IPS-15b (cell line): Measurements from ENCODE around the gene UAP1.

Source experiments
- H3K27me3 ChIP-seq: one replicate; pipeline ENCODE4 v1.6.1; 2013; ENCODE audit warnings: low read length; ENCODE audit not compliant: control insufficient read depth, insufficient read depth
- H3K36me3 ChIP-seq: one replicate; pipeline ENCODE4 v1.6.1; 2013; ENCODE audit warnings: low read length; ENCODE audit not compliant: control insufficient read depth, insufficient read depth
- H3K4me1 ChIP-seq: one replicate; pipeline ENCODE4 v1.6.1; 2013; ENCODE audit warnings: mild to moderate bottlenecking, low read length; ENCODE audit not compliant: control insufficient read depth, insufficient read depth
- H3K4me3 ChIP-seq: one replicate; pipeline ENCODE4 v1.5.1; 2013; ENCODE audit warnings: low read depth, low read length
- H3K9ac ChIP-seq: one replicate; pipeline ENCODE4 v1.6.1; 2013; ENCODE audit warnings: low read depth, mild to moderate bottlenecking, low read length
- H3K9me3 ChIP-seq: one replicate; pipeline ENCODE4 v1.6.1; 2013; ENCODE audit warnings: mild to moderate bottlenecking, low read length; ENCODE audit not compliant: control insufficient read depth, insufficient read depth

The UAP1 gene

GRCh38 chr1:162619076-162619475 is 57.6 kb downstream of the UAP1 start:
- no peak overlapping the region for H3K9ac ChIP-seq
- H3K4me1 ChIP-seq = no peaks in the 10 kb centered on the region
- H3K9me3 ChIP-seq = peaks cover 11% of the 10 kb centered on the region
- no peak overlapping the region for H3K4me3 ChIP-seq
- no peaks in the 10 kb centered on the region for H3K36me3 ChIP-seq
- no peaks in the 10 kb centered on the region for H3K27me3 ChIP-seq

DNA sequence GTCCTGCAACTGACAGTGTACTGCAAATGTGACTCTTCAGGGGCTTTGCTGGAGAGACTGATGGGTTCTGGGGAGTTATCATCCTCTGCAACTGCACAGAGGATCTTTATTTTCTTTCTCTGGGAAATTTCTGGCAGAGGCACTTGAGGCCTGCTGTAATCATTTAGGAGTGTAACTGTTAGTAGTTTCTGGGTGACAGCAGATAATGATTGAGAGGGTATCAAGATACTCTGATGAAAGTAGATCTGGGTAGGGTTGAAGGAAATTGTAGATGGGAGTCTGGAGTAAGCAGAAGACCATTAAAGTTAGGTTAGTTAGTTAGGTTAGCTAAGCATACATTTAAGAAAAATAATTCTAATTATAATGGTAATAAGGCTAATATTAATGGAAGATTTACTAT is 59.7 kb downstream of the UAP1 start:
- Histone ChIP-seq H3K9me3 (peaks cover 11% of the 10 kb centered on the region), H3K9ac (no peak overlapping the region), H3K4me3 (no peak overlapping the region), H3K4me1 (no peaks in the 10 kb centered on the region), H3K27me3 (no peaks in the 10 kb centered on the region), H3K36me3 (no peaks in the 10 kb centered on the region)

- H3K36me3 ChIP-seq = no peaks in the 10 kb centered on the region
- no peaks in the 10 kb centered on the region for H3K9me3 ChIP-seq
- no peak overlapping the region for H3K9ac ChIP-seq
- no peak overlapping the region for H3K4me3 ChIP-seq
- H3K27me3 ChIP-seq = no peaks in the 10 kb centered on the region
- H3K4me1 ChIP-seq = no peaks in the 10 kb centered on the region
These were observed 64.2 kb downstream of the UAP1 start for GRCh38 chr1:162625679-162626078.

DNA sequence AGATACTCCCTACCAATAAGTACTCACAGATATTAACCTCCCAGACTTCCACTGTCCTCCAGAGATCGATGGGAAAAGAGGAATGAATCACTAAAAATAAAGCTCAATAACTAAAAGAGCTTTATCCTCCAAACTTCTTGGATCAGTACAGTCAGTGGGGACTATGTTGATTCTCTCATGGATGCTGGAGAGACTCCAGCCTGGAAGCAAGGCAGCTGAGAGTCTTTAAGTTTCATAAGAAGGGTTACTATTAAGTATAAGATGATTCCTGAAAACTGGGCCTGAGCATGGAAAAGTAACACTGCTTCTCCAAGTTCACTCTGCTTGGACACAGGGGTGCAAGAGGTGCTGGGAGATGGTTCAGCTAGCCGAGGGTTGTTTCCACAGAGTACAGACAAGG is 64.6 kb downstream of the UAP1 start:
- no peak overlapping the region for H3K4me3 ChIP-seq
- H3K4me1 ChIP-seq = no peaks in the 10 kb centered on the region
- H3K36me3 ChIP-seq = no peaks in the 10 kb centered on the region
- no peaks in the 10 kb centered on the region for H3K9me3 ChIP-seq
- H3K9ac ChIP-seq = no peak overlapping the region
- H3K27me3 ChIP-seq = no peaks in the 10 kb centered on the region

GRCh38 chr1:162626761-162627160 is 65.2 kb downstream of the UAP1 start:
- no peak overlapping the region for H3K4me3 ChIP-seq
- H3K36me3 ChIP-seq = no peaks in the 10 kb centered on the region
- H3K9ac ChIP-seq = no peak overlapping the region
- H3K9me3 ChIP-seq = no peaks in the 10 kb centered on the region
- H3K4me1 ChIP-seq = no peaks in the 10 kb centered on the region
- no peaks in the 10 kb centered on the region for H3K27me3 ChIP-seq

GRCh38 chr1:162627662-162628296 is 66.3 kb downstream of the UAP1 start:
- no peaks in the 10 kb centered on the region for H3K4me1 ChIP-seq
- H3K9ac ChIP-seq = no peak overlapping the region

GRCh38 chr1:162629077-162629627 is 67.6 kb downstream of the UAP1 start:
- Histone ChIP-seq H3K36me3 (no peaks in the 10 kb centered on the region), H3K4me1 (no peaks in the 10 kb centered on the region)

More at GRCh38 chr1:162627662-162628296, 66.3 kb downstream of the UAP1 start:
- no peak overlapping the region for H3K4me3 ChIP-seq
- H3K9me3 ChIP-seq = no peaks in the 10 kb centered on the region
- no peaks in the 10 kb centered on the region for H3K27me3 ChIP-seq
- no peaks in the 10 kb centered on the region for H3K36me3 ChIP-seq

DNA sequence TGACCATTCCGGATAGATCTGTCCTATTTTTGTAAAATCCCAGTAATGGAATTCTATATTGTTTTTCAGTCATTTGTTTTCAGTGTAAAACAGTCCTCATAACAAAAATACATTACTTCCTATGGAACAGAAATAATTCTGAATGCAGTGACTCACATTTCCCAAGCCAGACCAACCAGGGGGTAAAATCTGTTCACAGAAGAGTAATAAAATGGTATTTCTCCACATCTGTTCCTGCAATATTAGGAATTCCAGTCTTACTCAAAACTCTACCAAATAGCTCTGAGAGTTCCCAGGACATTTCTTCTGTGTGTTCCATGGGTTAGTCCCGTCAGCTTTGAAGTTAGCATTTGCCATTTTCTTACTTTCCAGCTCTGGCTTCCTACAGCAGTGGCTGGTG is 68.1 kb downstream of the UAP1 start:
- Histone ChIP-seq H3K4me1 (no peaks in the 10 kb centered on the region), H3K27me3 (no peaks in the 10 kb centered on the region), H3K36me3 (no peaks in the 10 kb centered on the region), H3K9me3 (no peaks in the 10 kb centered on the region), H3K9ac (no peak overlapping the region), H3K4me3 (no peak overlapping the region)

More at GRCh38 chr1:162629077-162629627, 67.6 kb downstream of the UAP1 start:
- no peaks in the 10 kb centered on the region for H3K9me3 ChIP-seq
- no peak overlapping the region for H3K9ac ChIP-seq
- H3K27me3 ChIP-seq = no peaks in the 10 kb centered on the region
- no peak overlapping the region for H3K4me3 ChIP-seq

- no peak overlapping the region for H3K9ac ChIP-seq
- no peaks in the 10 kb centered on the region for H3K9me3 ChIP-seq
- H3K4me1 ChIP-seq = no peaks in the 10 kb centered on the region
- H3K36me3 ChIP-seq = no peaks in the 10 kb centered on the region
- H3K4me3 ChIP-seq = no peak overlapping the region
- H3K27me3 ChIP-seq = no peaks in the 10 kb centered on the region
These were observed 70.1 kb downstream of the UAP1 start for GRCh38 chr1:162631546-162632191.

- Histone ChIP-seq H3K36me3 (no peaks in the 10 kb centered on the region), H3K9ac (no peak within 1 kb of the TSS), H3K9me3 (no peaks in the 10 kb centered on the region), H3K27me3 (no peaks in the 10 kb centered on the region), H3K4me3 (no peak within 1 kb of the TSS), H3K4me1 (no peaks in the 10 kb centered on the region)
These were observed 70.7 kb downstream of the UAP1 start, which contains the start of gene DDR2 for GRCh38 chr1:162632217-162632666. TSS of gene DDR2 (plus strand) at chr1:162632464. CDS start at chr1:162719064, 86,600 bp downstream.

DNA sequence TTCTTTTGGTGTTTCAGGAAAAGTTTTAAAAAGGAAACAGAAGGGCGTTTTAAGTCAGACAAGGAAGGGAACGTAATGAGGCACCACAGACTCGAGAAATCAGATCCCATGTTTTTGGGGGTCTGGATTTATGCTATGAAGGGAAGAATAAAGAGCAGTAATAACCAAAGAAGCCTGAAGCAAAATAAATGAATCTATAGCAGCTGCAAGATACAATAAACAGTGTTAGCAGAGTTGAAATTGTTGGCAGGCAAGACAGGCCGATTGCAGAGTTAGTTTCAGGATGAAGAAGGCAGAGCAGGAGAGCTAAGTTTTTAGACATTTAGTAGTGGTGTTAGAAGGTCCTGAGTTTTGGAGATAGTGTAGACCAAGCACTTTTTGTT is 71.2 kb downstream of the UAP1 start:
- Histone ChIP-seq H3K4me3 (no peak overlapping the region), H3K27me3 (no peaks in the 10 kb centered on the region), H3K4me1 (no peaks in the 10 kb centered on the region), H3K9ac (no peak overlapping the region), H3K9me3 (no peaks in the 10 kb centered on the region), H3K36me3 (no peaks in the 10 kb centered on the region)
